SW480 (cell line): ENCODE data around the gene SERPINB1.
A peak's percentile ranks its signal among the peaks of the same experiment; 100 is the strongest.

Experiments
- DNase-seq: peaks from one replicate; pipeline ENCODE4 v3.0.0-alpha.2; 2016; ENCODE audit warnings: low spot score

SERPINB1 gene

GRCh38 chr6:2793534-2794151 lies 48.0 kb downstream of the SERPINB1 start:
- DNase-seq = no peak

- DNase-seq = no peak
Observed at GRCh38 chr6:2792330-2793110, 49.1 kb downstream of the SERPINB1 start.

- DNase-seq = no peak
Observed at GRCh38 chr6:2791450-2791974, 50.2 kb downstream of the SERPINB1 start.

- DNase-seq = peak; percentile 72
Observed at GRCh38 chr6:2790588-2791449, 50.8 kb downstream of the SERPINB1 start.

GRCh38 chr6:2786269-2786668 lies 55.4 kb downstream of the SERPINB1 start:
- DNase-seq = no peak

GRCh38 chr6:2784930-2785329 lies 56.7 kb downstream of the SERPINB1 start:
- no peak for DNase-seq

GRCh38 chr6:2784061-2784460 lies 57.6 kb downstream of the SERPINB1 start:
- no peak for DNase-seq

GRCh38 chr6:2783188-2783963 lies 58.3 kb downstream of the SERPINB1 start:
- DNase-seq = no peak

GRCh38 chr6:2782825-2783187 lies 58.9 kb downstream of the SERPINB1 start:
- no peak for DNase-seq

- no peak for DNase-seq
Observed at GRCh38 chr6:2782356-2782708, 59.3 kb downstream of the SERPINB1 start.
